Heart left ventricle (tissue), 13 donors: Measurements from ENCODE around the gene CRISPLD2.

Source experiments
- POLR2A ChIP-seq, 2 donors: fragments of 450-650 bp; IDR thresholded peaks; one replicate each; pipeline ENCODE4 v1.6.1; 2017; ENCODE audit warnings: antibody characterized with exemption in 2 of 2, mild to moderate bottlenecking in 2 of 2, moderate library complexity in 2 of 2
- TF ChIP-seq, protein P1 (sequence below), 12 donors: fragments of 200-600 bp; sonication (generic) in 4 of 12; IDR thresholded peaks; one replicate each; pipeline versions ENCODE4 v1.5.0 to v1.8.0; 2018 to 2022; ENCODE audit warnings: antibody characterized with exemption in 12 of 12, mild to moderate bottlenecking in 5 of 12
- donor health status: ischemic (EF 13 %, LVEDD 7.1; RV severe dilation, severe dysfunction).
- donor health status: DM: no; HTN: yes; CAD: no.
- donor health status: DM: no; HTN: no; CAD: no.
- donor health status: ischemic (EF 25% LVEDD 6.9; RV normal size, moderate dysfunction).
- donor health status: ischemic (EF 25% LVEDD 5.7; RV mildly dilated, moderate dysfunction).
- donor health status: ischemic (EF 35%, LVEDD 5.7; RV mildly dilated, moderate dysfunction).
- donor health status: nonischemic (EF 11% LVEDD 7.7; RV severe dilation, severe dysfunction).
- donor health status: DM: yes; HTN: yes; CAD: no.
- donor health status: PGD.
- donor health status: ischemic (EF 29% LVEDD 5.4; RV normal size, mild dysfunction).
- donor health status: nonischemic (EF 23%, LVEDD 6.1; RV moderate dilation, normal function).

DNA sequence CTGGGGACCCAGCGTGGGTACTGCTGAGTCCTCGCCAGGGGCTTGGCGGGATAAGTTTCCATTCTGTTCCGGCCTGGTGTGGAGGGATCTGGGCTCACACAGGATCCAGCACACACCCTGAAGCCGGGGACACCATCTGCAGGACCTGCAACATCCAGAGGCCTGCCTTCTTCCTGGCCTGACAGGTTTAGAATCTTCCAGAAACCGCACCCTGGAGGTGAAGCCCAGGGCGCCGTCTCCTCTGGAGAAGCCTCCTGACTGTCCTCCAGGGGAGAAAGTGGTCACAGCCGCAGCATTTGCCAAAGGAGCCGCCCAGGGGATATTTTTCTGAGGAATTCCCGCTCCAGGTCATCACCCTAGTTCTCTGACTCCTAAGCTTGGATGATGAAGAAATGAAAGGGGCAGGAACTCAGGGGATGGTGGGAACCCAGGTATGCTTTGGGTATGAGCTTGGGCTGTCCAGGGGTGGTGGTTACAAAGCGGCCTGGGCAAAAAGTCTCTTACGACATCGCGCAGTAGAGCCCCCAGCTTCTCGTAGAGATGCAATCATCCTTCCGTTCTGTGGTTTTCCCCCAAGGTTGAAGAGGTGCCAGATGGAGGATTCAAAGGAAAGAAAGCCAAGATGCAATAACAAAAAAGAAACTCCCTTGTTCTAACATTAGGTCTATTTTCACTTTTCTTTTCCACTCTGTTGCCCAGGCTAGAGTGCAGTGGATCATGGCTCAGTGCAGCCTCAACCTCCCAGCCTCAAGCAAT, 9.1 kb upstream of the CRISPLD2 start:
- TF ChIP-seq, protein P1, sequence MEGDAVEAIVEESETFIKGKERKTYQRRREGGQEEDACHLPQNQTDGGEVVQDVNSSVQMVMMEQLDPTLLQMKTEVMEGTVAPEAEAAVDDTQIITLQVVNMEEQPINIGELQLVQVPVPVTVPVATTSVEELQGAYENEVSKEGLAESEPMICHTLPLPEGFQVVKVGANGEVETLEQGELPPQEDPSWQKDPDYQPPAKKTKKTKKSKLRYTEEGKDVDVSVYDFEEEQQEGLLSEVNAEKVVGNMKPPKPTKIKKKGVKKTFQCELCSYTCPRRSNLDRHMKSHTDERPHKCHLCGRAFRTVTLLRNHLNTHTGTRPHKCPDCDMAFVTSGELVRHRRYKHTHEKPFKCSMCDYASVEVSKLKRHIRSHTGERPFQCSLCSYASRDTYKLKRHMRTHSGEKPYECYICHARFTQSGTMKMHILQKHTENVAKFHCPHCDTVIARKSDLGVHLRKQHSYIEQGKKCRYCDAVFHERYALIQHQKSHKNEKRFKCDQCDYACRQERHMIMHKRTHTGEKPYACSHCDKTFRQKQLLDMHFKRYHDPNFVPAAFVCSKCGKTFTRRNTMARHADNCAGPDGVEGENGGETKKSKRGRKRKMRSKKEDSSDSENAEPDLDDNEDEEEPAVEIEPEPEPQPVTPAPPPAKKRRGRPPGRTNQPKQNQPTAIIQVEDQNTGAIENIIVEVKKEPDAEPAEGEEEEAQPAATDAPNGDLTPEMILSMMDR (IDR thresholded peaks at IDR 0.05) = no peak
- TF ChIP-seq POLR2A (IDR thresholded peaks at IDR 0.05) = no peak
